Fibroblast of pulmonary artery (primary cell): ENCODE measurements around the gene HNF4A.

Experiments used
- DNase-seq: peaks from one replicate; pipeline ENCODE4 v3.0.0-alpha.2; 2010; ENCODE audit warnings: low read depth
- H3K4me3 ChIP-seq: replicated peaks from 2 replicates; pipeline ENCODE4 v1.5.1; 2011; ENCODE audit warnings: low read depth, mild to moderate bottlenecking, control low read depth, low read length, moderate library complexity
- CTCF ChIP-seq: IDR thresholded peaks from 2 replicates; pipeline ENCODE4 v1.5.1; 2011; ENCODE audit warnings: mild to moderate bottlenecking, control low read depth, low read length, inconsistent platforms; ENCODE audit errors: missing control alignments

The HNF4A gene

GRCh38 chr20:44395461-44396340 lies 40.2 kb downstream of the HNF4A start:
- no peak for DNase-seq
- H3K4me3 ChIP-seq, result no peak overlapping the region
- no peak for TF ChIP-seq CTCF

GRCh38 chr20:44396369-44397130 lies 41.1 kb downstream of the HNF4A start:
- DNase-seq, result no peak
- no peak for TF ChIP-seq CTCF
- no peak overlapping the region for H3K4me3 ChIP-seq

GRCh38 chr20:44398335-44398734 lies 42.8 kb downstream of the HNF4A start:
- TF ChIP-seq CTCF, result no peak
- peak; percentile 89 for DNase-seq
- H3K4me3 ChIP-seq, result no peak overlapping the region

- DNase-seq, result no peak
- H3K4me3 ChIP-seq, result no peak overlapping the region
- no peak for TF ChIP-seq CTCF
These were observed 43.9 kb downstream of the HNF4A start for GRCh38 chr20:44399446-44399845.

- H3K4me3 ChIP-seq, result no peak overlapping the region
- DNase-seq, result no peak
- no peak for TF ChIP-seq CTCF
These were observed 45.1 kb downstream of the HNF4A start for GRCh38 chr20:44400671-44400969.

- no peak for TF ChIP-seq CTCF
- H3K4me3 ChIP-seq, result no peak overlapping the region
- DNase-seq, result no peak
These were observed 45.7 kb downstream of the HNF4A start for GRCh38 chr20:44400970-44401769.
